ENCODE data around the gene PSMD13.

PSMD13 gene

DNA sequence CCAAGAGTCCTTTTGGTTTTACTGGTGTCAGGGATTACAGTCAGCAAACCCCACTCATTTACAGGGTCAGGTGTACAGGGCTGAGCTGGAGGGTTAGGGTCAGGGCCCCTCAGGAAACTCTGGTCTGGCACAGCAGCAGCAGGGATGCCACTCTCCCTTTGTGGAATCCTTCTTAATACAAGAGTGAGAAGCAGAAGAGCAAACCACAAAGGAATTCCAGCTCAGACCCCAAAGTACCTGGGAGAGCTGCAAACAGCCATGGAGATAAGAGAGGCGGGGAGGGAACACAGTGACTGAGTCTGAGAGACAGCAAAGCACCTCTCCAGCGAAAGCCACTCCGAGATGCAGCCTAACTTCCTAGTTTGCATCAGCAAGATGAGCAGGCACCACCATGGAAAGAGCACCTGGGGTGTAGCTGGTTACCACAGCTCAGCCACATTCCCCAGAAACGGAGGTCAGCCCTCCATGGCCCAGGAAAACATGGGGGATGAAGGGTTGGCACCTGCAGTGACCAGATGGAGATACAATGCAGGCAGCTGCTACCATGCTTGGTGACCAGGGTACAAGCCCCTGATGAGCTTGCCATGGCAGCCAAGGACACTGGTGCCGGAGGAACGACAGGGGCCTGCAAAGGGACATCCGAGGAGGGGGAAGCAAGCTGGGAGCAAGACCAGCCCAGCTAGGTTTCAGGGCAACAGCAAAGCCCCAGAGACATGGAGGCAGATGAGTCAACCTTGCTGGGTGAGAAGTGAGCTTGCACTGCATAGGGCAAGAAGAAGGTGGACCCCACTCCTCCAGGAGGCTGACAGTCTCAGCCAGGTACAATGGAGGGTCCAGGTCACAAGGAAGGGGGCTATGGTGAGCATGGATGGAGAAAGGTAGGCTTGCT lies 33.5 kb upstream of the PSMD13 start:
- H3K9ac ChIP-seq, result peak overlapping the region in 8 of 11 experiments; percentile 6 to 58 (median 25); a peak in 9 of 22 replicates
- H3K36me3 ChIP-seq, result peaks cover 31 to 51% (median 40%) of the 10 kb centered on the region in 11 experiments
- no peak overlapping the region for H3K27ac ChIP-seq
- TF ChIP-seq Cebpa-rat (IDR thresholded peaks at IDR 0.05), result no peak
- no peak overlapping the region for H3K4me3 ChIP-seq
- H4K20me1 ChIP-seq, result peaks cover 33 to 84% (median 57%) of the 10 kb centered on the region in 11 experiments; a peak in 19 of 22 replicates
- no peaks in the 10 kb centered on the region for H3K9me3 ChIP-seq (replicated peaks in 1 of 11)
- no peaks in the 10 kb centered on the region for H3K27me3 ChIP-seq
- peak overlapping the region in 5 of 11 experiments; percentile 45 to 64 (median 54); a peak in 8 of 22 replicates for H3K4me2 ChIP-seq
- H3K4me1 ChIP-seq, result peaks cover 23 to 58% (median 52%) of the 10 kb centered on the region in 10 experiments

DNA sequence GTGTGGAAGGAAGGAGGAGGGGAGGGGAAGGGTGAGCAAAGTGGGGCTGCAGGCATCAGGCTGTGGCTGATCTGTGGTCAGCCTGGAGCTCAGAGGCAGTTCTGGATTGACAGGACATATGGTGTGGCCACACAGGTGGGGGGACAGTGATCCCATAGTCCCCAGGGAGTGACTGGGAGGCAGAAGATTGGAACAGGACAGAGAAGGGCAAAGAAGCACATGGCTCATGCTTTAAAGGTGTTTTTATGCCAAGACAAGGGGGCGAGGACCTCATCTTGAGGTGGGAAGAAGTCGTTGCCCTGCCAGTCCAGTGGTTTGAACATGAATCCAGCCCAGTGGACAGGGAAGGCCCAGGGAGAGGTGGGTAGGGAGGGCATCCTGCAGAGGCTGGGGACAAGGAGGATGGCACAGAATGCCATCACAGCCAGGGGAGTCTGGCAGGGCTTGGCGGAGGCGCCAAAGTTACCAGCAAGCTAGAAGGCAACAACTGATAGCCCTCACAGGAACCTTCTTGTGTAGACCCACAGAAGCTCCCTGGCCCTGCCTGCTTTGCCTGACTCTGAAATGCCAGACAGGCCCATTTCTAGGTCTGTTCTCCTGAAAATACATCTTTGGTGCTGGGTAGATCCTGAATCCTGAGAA lies 32.7 kb upstream of the PSMD13 start:
- H3K9ac ChIP-seq, result peak overlapping the region in 9 of 11 experiments; percentile 4 to 99 (median 14); a peak in 8 of 22 replicates
- no peak overlapping the region for H3K4me3 ChIP-seq
- TF ChIP-seq Cebpa-rat (IDR thresholded peaks at IDR 0.05), result no peak
- no peaks in the 10 kb centered on the region for H3K27me3 ChIP-seq
- H4K20me1 ChIP-seq, result peaks cover 34 to 77% (median 57%) of the 10 kb centered on the region in 11 experiments; a peak in 20 of 22 replicates
- peak overlapping the region in 1 of 11 experiments; percentile 9; a peak in 1 of 22 replicates for H3K27ac ChIP-seq
- H3K9me3 ChIP-seq (replicated peaks in 1 of 11), result no peaks in the 10 kb centered on the region
- peak overlapping the region in 2 of 11 experiments; percentile 54 to 64; a peak in 3 of 22 replicates for H3K4me2 ChIP-seq
- H3K36me3 ChIP-seq, result peaks cover 31 to 51% (median 40%) of the 10 kb centered on the region in 11 experiments
- peaks cover 24 to 58% (median 52%) of the 10 kb centered on the region in 10 experiments for H3K4me1 ChIP-seq

DNA sequence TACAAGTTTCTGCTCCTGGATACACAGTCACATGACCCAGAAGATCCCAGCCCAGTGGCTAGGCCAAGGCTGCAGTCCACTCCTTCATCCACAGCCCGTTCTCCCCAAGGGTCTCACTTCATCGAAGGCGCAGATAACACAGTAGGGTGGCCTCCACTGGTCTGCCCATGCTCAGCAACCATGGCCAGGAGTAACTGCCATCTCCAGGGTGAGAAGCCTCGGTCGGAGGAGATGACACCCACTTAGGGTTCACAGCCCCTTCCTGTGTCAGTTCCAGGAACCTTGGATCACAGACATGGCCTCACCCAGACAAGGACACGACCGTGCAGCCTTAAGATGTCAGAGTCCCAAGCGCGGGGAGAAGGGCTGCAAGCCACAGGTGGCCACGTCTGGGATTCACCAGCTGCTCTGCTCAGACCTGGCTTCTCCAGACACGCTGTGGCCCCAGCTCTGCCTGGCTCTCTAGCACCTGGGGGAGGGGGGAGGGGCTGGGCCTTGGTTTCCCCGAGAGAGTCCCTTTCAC lies 32.1 kb upstream of the PSMD13 start:
- no peaks in the 10 kb centered on the region for H3K27me3 ChIP-seq
- peaks cover 40 to 80% (median 63%) of the 10 kb centered on the region in 11 experiments; a peak in 20 of 22 replicates for H4K20me1 ChIP-seq
- H3K4me1 ChIP-seq, result peaks cover 30 to 64% (median 57%) of the 10 kb centered on the region in 10 experiments

DNA sequence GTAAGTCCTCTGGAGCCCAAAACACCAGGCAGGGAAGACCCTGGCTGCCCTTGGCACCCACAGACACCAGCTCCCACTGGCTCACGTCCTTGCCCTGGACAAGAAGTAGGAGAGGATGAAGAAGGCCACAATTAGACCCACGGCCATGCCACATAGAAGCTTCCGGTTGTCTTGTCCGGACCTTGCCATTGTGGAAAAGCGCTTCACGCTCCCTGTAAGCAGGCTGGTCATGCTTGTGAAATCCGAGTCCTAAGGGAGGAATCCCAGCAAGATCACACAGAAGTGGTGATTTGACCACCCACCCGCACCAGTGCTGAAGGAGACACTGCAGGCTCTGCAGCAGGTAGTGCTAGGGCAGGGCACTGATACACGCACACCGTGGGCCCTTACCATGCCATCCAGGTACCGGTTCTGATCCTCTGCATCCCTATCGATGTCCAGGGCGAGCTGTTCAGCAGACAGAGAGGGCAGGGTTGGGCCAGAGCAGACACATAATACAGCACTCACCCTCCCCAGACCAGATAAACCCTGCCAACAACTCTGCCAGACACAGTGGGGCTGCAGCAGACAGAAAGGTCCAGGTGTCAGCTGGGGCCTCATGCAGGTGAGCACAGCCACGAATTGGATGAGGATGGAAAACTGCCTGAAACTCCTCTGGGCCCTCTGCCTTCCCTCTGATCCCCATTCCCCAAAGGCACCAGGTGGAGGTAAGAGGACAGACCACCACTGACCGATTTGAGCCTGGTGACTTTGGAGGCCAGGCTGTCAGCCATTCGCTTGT lies 31.4 kb upstream of the PSMD13 start:
- Histone ChIP-seq H3K4me2 (peak overlapping the region; percentile 93 to 100 (median 98)), H3K36me3 (peaks cover 43 to 64% (median 50%) of the 10 kb centered on the region in 11 experiments), H3K27ac (peak overlapping the region in 2 of 11 experiments; percentile 91 to 100; a peak in 3 of 22 replicates), H3K4me1 (peaks cover 38 to 71% (median 65%) of the 10 kb centered on the region in 10 experiments), H3K4me3 (peak overlapping the region in 9 of 10 experiments; percentile 92 to 100 (median 95); a peak in 15 of 20 replicates), H3K9ac (peak overlapping the region; percentile 91 to 99 (median 98)), H4K20me1 (peaks cover 47 to 80% (median 69%) of the 10 kb centered on the region in 11 experiments; a peak in 20 of 22 replicates), H3K27me3 (no peaks in the 10 kb centered on the region), H3K9me3 (replicated peaks in 1 of 11) (no peaks in the 10 kb centered on the region)
- TF ChIP-seq Cebpa-rat (IDR thresholded peaks at IDR 0.05), result no peak

More for the DNA sequence above, 32.1 kb upstream of the PSMD13 start:
- H3K9ac ChIP-seq, result peak overlapping the region in 8 of 11 experiments; percentile 5 to 99 (median 98); a peak in 10 of 22 replicates
- no peaks in the 10 kb centered on the region for H3K9me3 ChIP-seq (replicated peaks in 1 of 11)
- no peak for TF ChIP-seq Cebpa-rat (IDR thresholded peaks at IDR 0.05)
- H3K4me3 ChIP-seq, result no peak overlapping the region
- H3K27ac ChIP-seq, result 0 out of 22 replicates have a peak overlapping the region, but pooled peaks of 1 of the 11 experiments have one; percentile 9
- H3K36me3 ChIP-seq, result peaks cover 36 to 56% (median 43%) of the 10 kb centered on the region in 11 experiments
- H3K4me2 ChIP-seq, result peak overlapping the region in 7 of 11 experiments; percentile 54 to 99 (median 98); a peak in 5 of 22 replicates

DNA sequence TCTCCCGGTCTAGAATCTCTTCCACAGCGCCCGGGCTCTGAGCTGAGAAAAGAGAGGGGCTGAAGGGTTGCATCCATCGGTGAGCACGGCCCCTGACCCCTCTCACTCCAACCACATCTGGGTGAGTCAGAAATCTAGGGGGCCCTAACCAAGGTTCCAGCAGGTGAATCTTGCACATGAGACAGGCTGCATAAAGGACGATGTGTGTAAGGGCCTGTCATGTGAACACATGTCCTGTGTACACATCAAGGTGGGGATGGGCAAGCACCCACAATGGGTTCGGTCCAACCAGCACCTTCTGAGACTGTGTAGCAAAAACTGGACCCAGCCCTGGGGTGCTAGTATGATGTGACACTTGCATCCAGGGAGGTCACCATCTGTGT lies 30.8 kb upstream of the PSMD13 start:
- H3K4me3 ChIP-seq, result peak overlapping the region; percentile 92 to 100 (median 95)
- H4K20me1 ChIP-seq, result peaks cover 53 to 82% (median 73%) of the 10 kb centered on the region in 11 experiments; a peak in 20 of 22 replicates
- peak overlapping the region; percentile 93 to 100 (median 98) for H3K4me2 ChIP-seq
- H3K4me1 ChIP-seq, result peaks cover 44 to 74% (median 71%) of the 10 kb centered on the region in 10 experiments
- H3K36me3 ChIP-seq, result peaks cover 47 to 65% (median 52%) of the 10 kb centered on the region in 11 experiments
- H3K27me3 ChIP-seq, result no peaks in the 10 kb centered on the region
- no peak for TF ChIP-seq Cebpa-rat (IDR thresholded peaks at IDR 0.05)
- peak overlapping the region; percentile 91 to 99 (median 98) for H3K9ac ChIP-seq
- peak overlapping the region; percentile 91 to 100 (median 98); a peak in 18 of 22 replicates for H3K27ac ChIP-seq
- H3K9me3 ChIP-seq (replicated peaks in 1 of 11), result no peaks in the 10 kb centered on the region

DNA sequence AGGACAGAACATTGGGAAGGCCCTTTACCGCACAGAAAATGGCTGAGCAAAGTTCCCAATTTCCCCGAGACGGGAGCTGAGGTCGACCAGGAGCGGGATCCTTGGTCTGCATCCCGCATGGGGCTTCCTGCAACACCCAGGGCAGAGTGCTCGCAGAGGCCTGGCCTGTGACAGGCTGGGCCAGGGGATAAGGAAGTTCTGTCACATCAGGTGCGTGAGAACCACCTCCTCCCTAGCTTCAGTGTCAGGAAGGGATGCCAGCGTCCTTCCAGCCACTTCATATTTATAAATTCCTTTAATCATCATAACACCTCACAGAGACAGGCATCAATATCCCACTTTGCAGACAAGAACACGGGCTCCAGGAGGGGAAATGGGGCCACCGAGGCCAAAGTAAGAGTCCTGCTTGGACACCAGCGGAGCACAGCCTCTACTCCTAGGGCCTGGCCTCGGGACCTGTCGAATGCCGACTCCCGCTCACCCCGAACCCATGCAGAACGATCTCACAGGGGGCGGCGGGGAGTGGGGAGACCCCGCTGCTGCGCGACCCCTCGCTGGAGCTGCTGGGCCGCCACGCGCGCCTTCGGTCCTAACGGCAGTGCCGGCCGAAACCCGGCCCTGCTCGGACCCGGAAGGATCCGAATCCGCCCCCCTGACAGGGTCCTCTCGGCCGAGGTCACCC lies 30.1 kb upstream of the PSMD13 start:
- peak overlapping the region; percentile 91 to 99 (median 98) for H3K9ac ChIP-seq
- peaks cover 52 to 65% (median 58%) of the 10 kb centered on the region in 11 experiments for H3K36me3 ChIP-seq
- H3K27ac ChIP-seq, result peak overlapping the region; percentile 91 to 100 (median 98)
- H3K4me3 ChIP-seq, result peak overlapping the region; percentile 92 to 100 (median 95)
- no peaks in the 10 kb centered on the region for H3K9me3 ChIP-seq (replicated peaks in 1 of 11)
- H3K4me1 ChIP-seq, result peaks cover 46 to 74% (median 71%) of the 10 kb centered on the region in 10 experiments
- TF ChIP-seq Cebpa-rat (IDR thresholded peaks at IDR 0.05), result no peak
- peaks cover 60 to 82% (median 73%) of the 10 kb centered on the region in 11 experiments; a peak in 20 of 22 replicates for H4K20me1 ChIP-seq
- H3K4me2 ChIP-seq, result peak overlapping the region; percentile 93 to 100 (median 98)
- no peaks in the 10 kb centered on the region for H3K27me3 ChIP-seq

DNA sequence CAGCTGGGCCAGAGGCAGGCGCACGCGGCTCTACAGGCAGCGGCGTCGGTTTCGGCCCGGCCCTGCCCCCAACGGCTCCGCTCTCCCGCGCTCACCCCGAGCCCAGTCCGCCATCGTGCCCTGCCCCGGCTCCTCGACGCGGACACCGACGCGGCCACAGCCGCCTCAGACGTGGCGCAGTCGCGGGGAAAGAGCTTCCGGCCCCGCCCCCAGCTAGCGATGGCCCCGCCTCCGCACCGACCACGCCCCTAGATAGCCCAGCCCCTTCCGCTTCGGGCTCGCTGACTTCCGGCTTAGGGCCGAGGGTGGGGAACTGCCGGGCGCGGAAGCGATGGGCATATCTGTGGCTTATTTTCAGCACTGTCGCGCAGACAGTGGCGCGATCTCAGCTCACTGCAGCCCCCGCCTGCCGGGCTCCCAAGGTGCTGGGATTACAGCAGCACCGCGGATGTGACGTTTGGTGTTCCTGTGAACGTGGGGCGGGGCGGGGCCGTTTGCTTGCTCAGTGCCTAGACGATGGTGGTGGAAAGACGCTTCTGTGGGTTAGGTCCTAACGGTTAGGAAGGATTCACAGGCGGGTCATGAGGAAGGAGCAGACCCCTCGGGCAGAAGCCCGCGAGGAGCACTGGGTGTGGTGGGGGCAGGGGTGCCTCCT lies 29.4 kb upstream of the PSMD13 start, which contains the start of the genes BET1L and RIC8A:
Gene BET1L (minus strand): TSS at position 192 of the 655 bp plus-strand sequence. CDS start 78 bp downstream, at position 114.
Gene RIC8A (plus strand): TSS at position 501 of the 655 bp plus-strand sequence. CDS start 1,147 bp downstream, outside the sequence.
- H3K27me3 ChIP-seq, result no peaks in the 10 kb centered on the region
- peak within 1 kb of the TSS; percentile 92 to 100 (median 95) for H3K4me3 ChIP-seq
- peaks cover 58 to 70% (median 64%) of the 10 kb centered on the region in 11 experiments for H3K36me3 ChIP-seq
- H3K9ac ChIP-seq, result peak within 1 kb of the TSS; percentile 91 to 99 (median 98)
- H3K4me1 ChIP-seq, result peaks cover 40 to 69% (median 64%) of the 10 kb centered on the region in 10 experiments
- H3K27ac ChIP-seq, result peak within 1 kb of the TSS; percentile 91 to 100 (median 98)
- H4K20me1 ChIP-seq, result peaks cover 60 to 82% (median 77%) of the 10 kb centered on the region in 11 experiments; a peak in 20 of 22 replicates
- H3K9me3 ChIP-seq (replicated peaks in 1 of 11), result no peaks in the 10 kb centered on the region
- peak in 2 of 11 experiments; percentile 32 to 62; a peak in 2 of 22 replicates for TF ChIP-seq Cebpa-rat (IDR thresholded peaks at IDR 0.05)
- H3K4me2 ChIP-seq, result peak within 1 kb of the TSS; percentile 95 to 100 (median 99)

Measured in BLaER1 treated with 17β-estradiol and CSF1 and Interleukin-3, amounts not matched to agents 10 nM and 100 nM (cell line).